Frontal cortex (tissue), 4 donors: ENCODE results near the gene SLITRK6. TPM values are rescaled to one million over a fixed set of nuclear protein-coding genes. Genes with fewer than 3 reads are reported as not detected.
"Not testable (repeated sequence)": the region's sequence is repeated elsewhere in the genome, so short reads cannot be mapped to it uniquely, and the experiment has no call there.

Experiments used
- DNase-seq, 2 donors: peaks; one replicate each; pipeline ENCODE4 v3.0.0; 2012; ENCODE audit warnings: low spot score in 2 of 2
- FAIRE-seq: peaks from 2 replicates; lab custom pipeline; 2012; peaks lifted over from hg19 to GRCh38; lab: Jason Lieb, UNC
- total RNA-seq: library from RNA; depleted of rRNA; stranded (reverse); fragments of >200 nt; gene quantifications from one replicate; pipeline ENCODE4 v1.2.3, GENCODE V29; 2014
- donor health status: control.
- donor health status: control.
- donor health status: control.

SLITRK6 gene, protein sequence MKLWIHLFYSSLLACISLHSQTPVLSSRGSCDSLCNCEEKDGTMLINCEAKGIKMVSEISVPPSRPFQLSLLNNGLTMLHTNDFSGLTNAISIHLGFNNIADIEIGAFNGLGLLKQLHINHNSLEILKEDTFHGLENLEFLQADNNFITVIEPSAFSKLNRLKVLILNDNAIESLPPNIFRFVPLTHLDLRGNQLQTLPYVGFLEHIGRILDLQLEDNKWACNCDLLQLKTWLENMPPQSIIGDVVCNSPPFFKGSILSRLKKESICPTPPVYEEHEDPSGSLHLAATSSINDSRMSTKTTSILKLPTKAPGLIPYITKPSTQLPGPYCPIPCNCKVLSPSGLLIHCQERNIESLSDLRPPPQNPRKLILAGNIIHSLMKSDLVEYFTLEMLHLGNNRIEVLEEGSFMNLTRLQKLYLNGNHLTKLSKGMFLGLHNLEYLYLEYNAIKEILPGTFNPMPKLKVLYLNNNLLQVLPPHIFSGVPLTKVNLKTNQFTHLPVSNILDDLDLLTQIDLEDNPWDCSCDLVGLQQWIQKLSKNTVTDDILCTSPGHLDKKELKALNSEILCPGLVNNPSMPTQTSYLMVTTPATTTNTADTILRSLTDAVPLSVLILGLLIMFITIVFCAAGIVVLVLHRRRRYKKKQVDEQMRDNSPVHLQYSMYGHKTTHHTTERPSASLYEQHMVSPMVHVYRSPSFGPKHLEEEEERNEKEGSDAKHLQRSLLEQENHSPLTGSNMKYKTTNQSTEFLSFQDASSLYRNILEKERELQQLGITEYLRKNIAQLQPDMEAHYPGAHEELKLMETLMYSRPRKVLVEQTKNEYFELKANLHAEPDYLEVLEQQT
- total RNA-seq: 2.4 TPM

DNA sequence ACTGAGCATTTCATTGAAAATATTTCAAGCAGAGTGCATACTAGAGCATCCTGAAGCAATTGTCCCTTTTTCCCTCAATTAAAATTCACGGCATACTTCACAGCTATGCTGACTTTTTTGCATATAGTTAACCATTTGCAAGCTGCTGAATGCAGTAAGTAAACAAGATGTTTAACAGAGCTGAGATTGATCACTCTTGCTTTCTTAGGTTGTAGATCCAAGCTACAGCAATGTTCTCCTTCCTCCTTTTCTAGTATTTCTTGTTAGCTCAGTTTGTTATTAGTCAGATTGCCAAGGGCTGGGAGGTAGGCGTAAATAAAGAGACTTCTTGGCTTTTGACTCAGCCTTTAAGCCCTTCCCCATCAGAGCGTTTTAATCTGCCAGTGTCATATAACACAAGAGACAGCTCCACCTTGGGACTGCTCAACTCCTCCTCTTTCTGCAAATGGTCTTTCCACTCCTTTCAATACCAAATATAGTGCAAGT, at the start of gene SLITRK6:
Gene SLITRK6, minus strand, starts transcription at position 323 of the 486 bp plus-strand sequence. CDS start 2,911 bp downstream, outside the sequence.
- no peak for FAIRE-seq
- no peak for DNase-seq

DNA sequence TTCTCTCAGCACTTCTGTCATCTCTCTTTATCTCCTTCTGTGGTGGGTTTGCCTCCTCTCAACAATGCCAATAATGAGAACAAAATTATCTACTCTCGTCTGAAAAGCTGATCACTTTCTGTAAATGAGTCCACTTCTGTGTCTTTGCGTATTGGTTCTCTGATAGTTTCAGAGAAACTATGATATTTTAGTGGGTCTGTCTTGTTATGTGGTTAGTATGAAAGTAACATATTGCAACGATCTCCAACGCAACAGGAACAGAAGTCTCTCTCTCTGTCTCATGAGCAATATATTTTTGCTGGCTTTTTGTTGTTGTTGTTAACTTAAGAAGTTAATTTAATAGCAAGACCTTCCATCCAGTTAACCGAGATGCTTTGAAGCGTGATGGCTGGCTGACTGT, 47.8 kb upstream of the SLITRK6 start:
- DNase-seq: no peak
- no peak for FAIRE-seq

DNA sequence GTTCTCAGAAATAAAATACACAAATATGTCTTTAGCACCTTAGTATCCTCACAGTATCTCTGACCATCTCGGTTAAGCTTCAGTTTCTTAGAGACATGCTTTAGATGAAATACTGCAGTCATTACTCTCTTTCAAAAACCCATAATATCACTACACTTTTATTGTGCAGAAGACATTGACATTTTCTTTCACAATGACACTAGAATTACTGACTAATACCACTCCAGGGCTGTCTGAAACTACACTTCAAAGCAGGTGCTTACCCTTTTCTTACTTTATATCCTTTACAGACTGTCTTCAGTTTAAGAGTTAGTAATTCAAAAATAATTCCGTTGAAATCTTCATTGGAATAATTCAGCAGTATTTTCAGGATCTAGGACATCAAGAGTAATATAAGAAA, 42.2 kb upstream of the SLITRK6 start:
- DNase-seq: no peak
- FAIRE-seq: no peak

DNA sequence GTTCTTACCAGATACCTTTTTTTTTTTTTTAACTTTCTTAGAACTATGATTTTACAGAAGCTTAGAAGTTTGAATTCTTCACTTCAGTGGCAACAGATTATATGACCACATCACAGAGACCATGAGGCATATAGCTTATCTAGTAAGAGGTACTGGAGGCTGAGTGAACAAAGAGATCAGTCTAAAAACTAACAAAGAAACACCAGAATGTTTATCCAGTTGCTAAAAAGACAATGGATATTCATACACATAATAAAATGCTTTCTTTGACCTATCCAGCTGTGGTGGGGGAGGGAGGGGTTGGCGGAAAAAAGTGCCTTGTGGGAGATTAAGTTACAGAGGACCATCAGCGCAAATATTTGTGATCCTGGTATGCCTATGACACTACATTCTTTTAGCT, 34.7 kb upstream of the SLITRK6 start:
- FAIRE-seq: no peak
- DNase-seq: peak in 1 of 2 donors; percentile 1

DNA sequence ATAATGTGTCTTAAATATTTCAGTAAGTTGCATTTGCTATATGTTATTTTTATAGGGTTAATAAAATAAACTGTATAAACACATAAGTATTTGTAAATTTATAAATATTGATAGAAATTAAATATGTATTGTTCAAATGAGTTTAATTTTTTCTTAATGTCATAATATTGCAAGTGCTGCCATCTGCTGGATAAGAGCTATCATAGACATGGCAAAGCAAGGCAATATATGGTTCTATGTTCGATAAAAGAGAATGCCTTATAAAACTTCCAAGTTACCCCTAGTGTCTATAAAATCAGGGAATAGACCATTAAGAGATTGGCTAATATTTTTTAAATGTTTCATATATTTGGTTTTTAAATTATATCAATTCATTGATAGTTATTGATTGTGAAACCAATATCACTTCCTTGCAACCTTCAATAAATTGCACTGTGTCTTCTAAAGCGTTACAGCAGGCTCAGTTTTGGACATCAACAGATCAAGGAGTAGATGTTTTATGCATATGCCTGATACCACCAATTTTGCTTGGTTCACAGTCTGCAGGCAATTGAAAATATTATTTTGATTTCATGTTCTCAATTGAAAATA, 29.0 kb upstream of the SLITRK6 start:
- FAIRE-seq: peak; percentile 98
- no peak for DNase-seq

DNA sequence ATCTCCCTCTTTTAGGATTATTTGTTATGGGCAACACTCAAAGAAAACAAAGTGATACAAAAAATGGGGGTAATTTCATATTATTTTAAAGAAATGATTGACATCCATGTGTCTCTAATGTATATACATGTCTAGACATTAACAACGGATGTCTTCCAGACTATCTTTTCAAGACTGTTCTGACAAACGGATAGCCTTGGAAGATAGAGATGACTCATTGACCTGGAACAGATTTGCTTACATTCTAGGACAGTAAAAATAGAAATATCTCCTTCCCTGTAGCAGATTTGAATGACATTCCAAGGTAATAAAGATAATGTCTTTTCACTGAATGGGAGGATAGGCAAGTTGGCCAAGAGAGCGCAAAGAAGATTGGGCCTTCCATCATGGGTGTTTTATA, 26.2 kb upstream of the SLITRK6 start:
- FAIRE-seq: no peak
- DNase-seq: no peak

DNA sequence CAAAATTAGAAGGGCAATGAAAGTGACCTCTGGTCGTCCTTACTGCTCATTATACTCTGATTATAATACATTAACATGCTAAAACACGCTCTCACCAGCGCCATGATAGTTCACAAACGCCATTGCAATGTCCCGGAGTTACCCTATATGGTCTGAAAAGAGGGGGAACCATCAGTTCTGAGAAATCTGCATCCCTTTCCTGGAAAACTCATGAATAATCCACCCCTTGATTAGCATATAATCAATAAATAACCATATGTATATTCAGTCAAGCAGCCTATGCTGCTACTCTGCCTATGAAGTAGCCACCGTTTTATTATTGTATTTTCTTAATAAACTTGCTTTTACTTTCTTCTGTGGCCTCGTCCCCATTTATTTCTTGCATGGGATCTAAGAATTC, 24.6 kb upstream of the SLITRK6 start:
- FAIRE-seq (no peak), DNase-seq (no peak)

DNA sequence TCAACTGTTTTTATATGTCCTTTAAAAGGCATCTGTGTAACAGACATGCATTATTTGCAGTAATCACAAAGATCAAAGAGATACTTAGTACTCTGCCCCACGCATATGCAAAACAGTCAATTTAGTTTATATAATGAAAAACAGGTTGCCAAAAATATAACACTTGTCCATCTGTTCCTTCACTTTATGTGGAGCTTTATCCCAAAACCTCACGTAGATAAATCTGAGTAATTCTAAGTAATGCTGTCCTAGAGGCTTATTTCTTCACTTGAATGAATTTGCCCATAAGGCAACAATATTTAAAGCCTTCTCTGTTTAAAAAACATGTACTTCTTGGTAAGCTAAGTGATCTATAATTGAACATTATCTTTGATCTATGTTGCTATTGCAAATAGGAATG, 20.3 kb upstream of the SLITRK6 start:
- DNase-seq (no peak), FAIRE-seq (no peak)

DNA sequence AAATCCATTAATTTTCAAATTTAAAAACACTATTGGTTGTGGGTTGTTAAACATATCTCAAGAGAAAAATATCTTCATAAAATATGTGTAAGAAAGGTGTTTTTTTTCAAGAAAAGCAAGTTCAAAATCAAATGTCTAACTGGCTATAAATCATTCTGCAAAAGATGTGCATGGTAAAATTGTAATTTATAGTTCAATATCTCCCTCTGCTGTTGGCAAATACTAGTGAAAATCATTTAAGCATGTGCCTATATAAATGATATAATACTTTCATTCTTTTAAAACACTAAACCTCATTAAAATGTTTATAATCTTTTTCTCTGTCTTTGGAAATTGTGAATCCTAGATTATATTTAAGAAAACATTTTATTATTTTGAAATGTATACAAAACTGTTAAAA, 17.2 kb upstream of the SLITRK6 start:
- no peak for DNase-seq
- no peak for FAIRE-seq

DNA sequence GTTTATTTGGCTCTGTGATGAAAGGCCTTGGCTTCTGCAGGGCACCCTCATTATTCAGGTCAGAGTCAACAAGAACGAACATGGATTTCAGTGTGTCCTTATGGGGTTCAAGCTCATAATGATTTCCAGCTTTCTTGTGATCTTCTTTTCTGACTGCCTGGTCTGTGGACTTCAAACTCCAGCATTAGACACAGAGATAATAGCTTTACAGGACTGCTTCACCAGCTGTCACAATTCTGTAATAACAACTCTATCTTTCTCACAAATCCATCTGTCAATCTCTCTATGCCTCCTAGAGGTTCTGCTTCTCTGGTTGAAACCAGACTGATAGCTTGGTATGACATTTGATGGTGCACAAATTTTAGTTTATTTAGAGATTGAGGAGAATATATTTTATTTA, 13.1 kb upstream of the SLITRK6 start:
- FAIRE-seq (no peak), DNase-seq (no peak)

DNA sequence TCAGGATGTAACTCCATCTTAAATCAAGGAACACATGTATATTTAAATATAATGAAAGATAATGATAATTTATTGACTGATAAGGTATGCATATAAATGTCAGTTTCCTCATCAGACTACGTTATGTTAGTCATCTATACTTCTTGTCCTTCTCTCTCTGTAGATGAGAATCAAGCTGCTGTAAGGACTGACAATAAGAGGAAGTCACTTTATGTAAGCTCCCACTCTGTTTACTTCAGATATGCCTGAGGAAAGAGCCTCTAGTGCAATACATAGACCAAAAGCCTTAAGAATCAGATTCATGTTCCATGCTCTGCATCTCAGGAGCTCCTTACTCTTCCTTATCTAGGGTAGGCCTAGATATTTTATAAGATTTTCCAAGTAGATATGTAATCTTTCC, 9.6 kb upstream of the SLITRK6 start:
- FAIRE-seq (no peak), DNase-seq (no peak)

DNA sequence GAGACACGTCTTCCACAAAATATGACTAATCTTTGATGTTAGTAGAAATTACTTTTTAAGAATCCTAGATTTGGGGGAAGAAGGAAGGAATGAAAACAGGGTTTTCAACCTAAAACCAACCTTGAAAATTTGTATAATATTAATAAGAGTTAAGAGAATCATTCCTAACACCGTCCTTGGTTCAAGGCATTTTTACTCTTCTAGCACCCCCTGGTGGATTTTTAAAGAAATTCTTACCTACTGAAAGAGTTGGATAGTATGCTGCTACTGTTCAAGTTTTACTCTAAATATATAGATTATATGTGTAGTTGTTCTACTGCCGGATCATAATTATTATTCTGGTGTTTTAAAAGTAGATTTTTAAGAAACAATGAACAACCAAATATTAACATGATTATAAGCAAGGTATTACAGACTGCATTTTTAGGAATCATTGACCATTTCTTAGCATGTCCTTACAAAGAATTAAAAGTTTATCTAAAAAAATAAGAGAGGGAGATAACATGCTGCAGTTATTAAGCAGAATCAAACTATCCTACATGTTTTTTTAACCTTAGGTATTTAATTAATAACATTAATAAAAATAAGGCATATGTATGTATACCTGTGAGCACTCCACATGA, 7.4 kb upstream of the SLITRK6 start:
- FAIRE-seq (peak; percentile 96), DNase-seq (no peak)

DNA sequence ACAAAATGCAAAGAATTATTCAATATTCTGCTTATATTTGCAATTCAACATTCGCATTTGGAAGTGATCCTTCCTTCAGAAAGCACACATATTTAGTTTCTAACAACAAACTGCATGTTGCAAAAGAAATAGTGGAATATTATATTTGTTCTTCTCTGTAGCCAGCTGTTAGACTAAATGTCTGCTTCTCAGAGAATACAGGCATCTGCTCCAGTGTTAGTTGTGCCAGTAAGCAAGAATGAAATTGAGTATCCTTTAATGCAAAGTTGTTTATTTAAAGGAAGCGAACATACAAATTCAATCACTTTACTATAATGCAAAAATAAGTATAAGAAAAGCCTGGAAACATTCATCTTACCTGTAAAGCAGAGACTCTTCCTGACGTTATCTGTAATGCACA, 663 bp downstream of the SLITRK6 start:
- no peak for FAIRE-seq
- DNase-seq: no peak

DNA sequence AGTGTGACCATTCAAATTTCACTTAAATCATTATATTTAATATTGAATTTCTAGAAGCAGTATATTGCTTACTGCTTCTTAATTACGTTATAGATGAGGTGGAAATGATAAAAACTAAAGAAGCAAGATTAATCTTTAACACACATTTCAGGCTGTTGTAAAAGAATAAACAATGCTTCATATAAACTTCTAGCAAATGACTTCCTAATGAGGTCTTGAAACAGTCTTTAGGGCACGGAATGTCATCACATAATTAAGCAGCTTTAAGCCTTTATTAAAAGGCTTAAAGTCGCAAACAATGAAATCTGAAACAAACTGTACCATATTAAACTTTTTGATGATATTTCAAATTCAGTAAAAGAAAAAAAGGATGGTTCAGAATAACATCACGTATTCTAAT, 1.9 kb downstream of the SLITRK6 start:
- DNase-seq: no peak
- FAIRE-seq: no peak

DNA sequence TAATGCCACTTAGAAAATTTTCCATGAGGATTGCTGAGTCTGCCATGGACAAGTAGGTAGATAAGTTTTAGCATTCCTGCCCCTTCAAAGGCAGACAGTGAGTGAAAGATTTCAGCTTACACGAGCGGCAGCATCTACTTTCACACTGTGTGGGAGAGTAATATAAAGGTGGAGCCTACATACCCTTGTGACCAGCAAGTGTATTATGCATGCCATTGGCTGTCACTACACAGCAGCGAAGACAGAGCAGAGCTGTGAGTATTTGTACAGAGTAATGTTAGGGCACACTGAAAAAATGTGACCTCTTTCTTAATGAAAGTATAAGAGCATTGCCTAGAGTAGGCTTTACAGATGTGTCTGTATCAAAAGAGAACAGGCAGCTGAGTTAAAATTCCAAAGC, 14.0 kb downstream of the SLITRK6 start:
- DNase-seq: no peak
- FAIRE-seq: no peak

DNA sequence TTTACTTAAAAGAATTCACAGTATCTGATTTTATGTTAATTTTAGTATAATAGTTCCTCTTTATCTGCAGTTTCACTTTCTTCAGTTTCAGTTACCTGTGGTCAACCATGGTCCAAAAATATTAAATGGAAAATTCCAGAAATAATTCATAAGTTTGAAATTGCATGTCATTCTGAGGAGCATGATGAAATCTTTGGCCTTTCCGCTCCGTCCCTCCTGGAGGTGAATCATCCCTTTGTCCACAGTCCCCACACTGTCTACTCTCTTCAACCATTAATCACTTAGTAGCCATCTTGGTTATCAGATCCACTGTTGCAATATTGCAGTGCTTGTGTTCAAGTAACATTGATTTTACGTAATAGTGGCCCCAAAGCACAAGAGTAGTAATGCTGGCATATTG, 26.9 kb downstream of the SLITRK6 start:
- no peak for FAIRE-seq
- no peak for DNase-seq

DNA sequence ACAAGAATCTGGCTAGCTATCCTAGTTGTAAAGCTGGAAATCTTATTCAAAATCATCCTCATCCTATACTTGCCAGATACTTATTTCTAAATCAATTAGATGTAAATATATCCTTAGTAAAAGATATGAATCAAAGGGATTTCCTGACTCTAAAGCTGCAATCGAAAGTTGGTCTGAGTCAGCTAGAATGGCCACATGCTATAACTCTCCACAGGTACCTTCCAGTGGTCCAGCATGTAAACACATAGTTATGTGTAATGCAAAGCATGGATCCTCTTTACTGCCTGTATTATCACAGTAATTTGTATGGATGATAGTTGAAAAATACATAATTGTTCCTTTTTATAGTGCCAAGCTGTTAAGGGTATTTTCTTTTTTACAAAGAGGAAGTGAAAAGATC, 27.4 kb downstream of the SLITRK6 start:
- no peak for FAIRE-seq

DNA sequence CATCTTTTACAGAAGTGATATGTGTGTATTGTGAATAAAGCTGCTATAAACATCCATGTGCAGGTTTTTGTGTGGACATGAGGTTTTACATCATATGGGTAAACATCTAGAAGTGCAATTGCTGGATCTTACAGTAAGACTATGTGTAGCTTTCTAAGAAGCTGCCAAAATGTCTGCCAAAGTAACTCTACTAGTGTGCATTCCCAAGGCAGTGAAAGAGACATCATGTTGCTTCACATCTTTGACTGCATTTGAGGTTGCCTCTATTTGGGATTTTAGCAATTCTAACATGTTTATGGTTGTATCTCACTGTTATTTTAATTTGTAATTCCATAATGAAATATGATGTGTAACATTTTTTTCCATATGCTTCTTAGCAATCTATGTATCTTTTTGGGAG, 30.3 kb downstream of the SLITRK6 start:
- FAIRE-seq (no peak), DNase-seq (no peak)

More for the DNA sequence above, 27.4 kb downstream of the SLITRK6 start:
- DNase-seq: no peak

DNA sequence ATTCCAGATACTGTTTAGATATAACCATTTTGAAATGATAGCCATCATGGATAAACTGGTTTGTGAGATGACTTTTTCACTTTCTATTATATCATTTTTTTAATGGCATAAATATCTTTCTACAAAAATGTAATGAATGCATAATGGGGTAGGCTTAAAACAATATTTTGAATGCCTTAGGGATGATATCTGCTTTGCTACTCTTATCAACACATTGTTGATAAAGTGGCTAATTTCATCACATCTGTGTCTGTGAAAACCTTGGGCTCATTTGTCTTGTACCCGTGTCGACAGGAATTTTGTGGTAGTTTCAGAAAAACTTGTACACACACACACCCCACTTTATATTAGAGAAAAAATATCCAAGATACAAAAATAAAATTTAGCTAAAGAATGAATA, 44.1 kb downstream of the SLITRK6 start:
- no peak for FAIRE-seq
- DNase-seq: no peak

DNA sequence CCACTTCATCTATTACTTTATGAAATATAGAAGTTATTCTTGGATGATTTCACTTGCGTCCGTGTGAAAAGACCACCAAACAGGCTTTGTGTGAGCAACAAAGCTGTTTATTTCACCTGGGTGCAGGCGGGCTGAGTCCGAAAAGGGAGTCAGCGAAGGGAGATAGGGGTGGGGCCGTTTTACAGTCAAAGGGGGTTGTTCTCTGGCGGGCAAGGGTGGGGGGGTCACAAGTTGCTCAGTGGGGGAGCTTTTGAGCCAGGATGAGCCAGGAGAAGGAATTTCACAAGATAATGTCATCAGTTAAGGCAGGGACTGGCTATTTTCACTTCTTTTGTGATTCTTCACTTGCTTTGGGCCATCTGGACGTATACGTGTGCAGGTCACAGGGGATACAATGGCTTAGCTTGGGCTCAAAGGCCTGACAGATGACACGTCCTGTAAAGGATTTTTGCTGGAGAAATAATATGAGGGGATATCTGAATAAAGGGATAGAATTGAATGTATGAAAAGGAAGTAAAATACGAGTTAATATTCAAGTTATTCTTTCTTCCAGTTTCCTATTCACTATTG, 55.9 kb downstream of the SLITRK6 start:
- DNase-seq, FAIRE-seq: not testable (repeated sequence)
